ENCODE data around the gene PKDCC. TPM values are rescaled to one million over a fixed set of nuclear protein-coding genes. Genes with fewer than 3 reads are reported as not detected.
"Not testable (repeated sequence)": the region's sequence is repeated elsewhere in the genome, so short reads cannot be mapped to it uniquely, and the experiment has no call there.

Gene PKDCC
- total and polyA plus RNA-seq, 2 donors from 2014 or later = 28.1 to 52.2 TPM

GRCh38 chr2:42076357-42077225 is 28.8 kb downstream of the PKDCC start:
- H3K36me3 ChIP-seq (ENCODE audit: control insufficient read depth in 2 of 3, insufficient read depth in 3 of 3, low read length in 3 of 3) = no peaks in the 10 kb centered on the region
- FAIRE-seq = no peak
- H3K9me3 ChIP-seq (ENCODE audit: control insufficient read depth in 2 of 3, insufficient read depth in 1 of 3, low read length in 3 of 3) = no peaks in the 10 kb centered on the region
- no peak for DNase-seq
- H3K27ac ChIP-seq (ENCODE audit: low read depth in 2 of 2, low read length in 2 of 2) = no peak overlapping the region
- no peaks in the 10 kb centered on the region for H3K27me3 ChIP-seq (ENCODE audit: control insufficient read depth, insufficient read depth, low read length)
- no peak overlapping the region for H3K4me3 ChIP-seq (ENCODE audit: low read length in 3 of 3)
- H3K9ac ChIP-seq (ENCODE audit: low read length in 3 of 3) = no peak overlapping the region
- H3K4me1 ChIP-seq (ENCODE audit: control insufficient read depth in 2 of 3, insufficient read depth in 2 of 3, low read depth in 1 of 3, low read length in 3 of 3) = peaks cover 0 to 16% (median 10%) of the 10 kb centered on the region in 3 donors
- TF ChIP-seq, protein P1, sequence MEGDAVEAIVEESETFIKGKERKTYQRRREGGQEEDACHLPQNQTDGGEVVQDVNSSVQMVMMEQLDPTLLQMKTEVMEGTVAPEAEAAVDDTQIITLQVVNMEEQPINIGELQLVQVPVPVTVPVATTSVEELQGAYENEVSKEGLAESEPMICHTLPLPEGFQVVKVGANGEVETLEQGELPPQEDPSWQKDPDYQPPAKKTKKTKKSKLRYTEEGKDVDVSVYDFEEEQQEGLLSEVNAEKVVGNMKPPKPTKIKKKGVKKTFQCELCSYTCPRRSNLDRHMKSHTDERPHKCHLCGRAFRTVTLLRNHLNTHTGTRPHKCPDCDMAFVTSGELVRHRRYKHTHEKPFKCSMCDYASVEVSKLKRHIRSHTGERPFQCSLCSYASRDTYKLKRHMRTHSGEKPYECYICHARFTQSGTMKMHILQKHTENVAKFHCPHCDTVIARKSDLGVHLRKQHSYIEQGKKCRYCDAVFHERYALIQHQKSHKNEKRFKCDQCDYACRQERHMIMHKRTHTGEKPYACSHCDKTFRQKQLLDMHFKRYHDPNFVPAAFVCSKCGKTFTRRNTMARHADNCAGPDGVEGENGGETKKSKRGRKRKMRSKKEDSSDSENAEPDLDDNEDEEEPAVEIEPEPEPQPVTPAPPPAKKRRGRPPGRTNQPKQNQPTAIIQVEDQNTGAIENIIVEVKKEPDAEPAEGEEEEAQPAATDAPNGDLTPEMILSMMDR (IDR thresholded peaks at IDR 0.05; ENCODE audit: borderline replicate concordance, extremely low read depth, insufficient read depth) = no peak
- intact Hi-C loops (cut with DNase I) = loop anchor here (5.0 kb wide), 1 partner anchor 209 kb away; no protein-coding TSS in a partner anchor

GRCh38 chr2:42077343-42077742 is 29.5 kb downstream of the PKDCC start:
- no peak for FAIRE-seq

GRCh38 chr2:42079737-42080287 is 32.0 kb downstream of the PKDCC start:
- H3K4me3 ChIP-seq (ENCODE audit: low read length in 3 of 3) = no peak overlapping the region
- no peak for DNase-seq
- H3K36me3 ChIP-seq (ENCODE audit: control insufficient read depth in 2 of 3, insufficient read depth in 3 of 3, low read length in 3 of 3) = no peaks in the 10 kb centered on the region
- H3K4me1 ChIP-seq (ENCODE audit: control insufficient read depth in 2 of 3, insufficient read depth in 2 of 3, low read depth in 1 of 3, low read length in 3 of 3) = peaks cover 0 to 3% (median 2%) of the 10 kb centered on the region in 3 donors
- no peak overlapping the region for H3K9ac ChIP-seq (ENCODE audit: low read length in 3 of 3)
- H3K27ac ChIP-seq (ENCODE audit: low read depth in 2 of 2, low read length in 2 of 2) = no peak overlapping the region
- TF ChIP-seq, protein P1 (IDR thresholded peaks at IDR 0.05; ENCODE audit: borderline replicate concordance, extremely low read depth, insufficient read depth) = no peak
- no peaks in the 10 kb centered on the region for H3K9me3 ChIP-seq (ENCODE audit: control insufficient read depth in 2 of 3, insufficient read depth in 1 of 3, low read length in 3 of 3)
- no peak for FAIRE-seq
- no peaks in the 10 kb centered on the region for H3K27me3 ChIP-seq (ENCODE audit: control insufficient read depth, insufficient read depth, low read length)
- intact Hi-C loops (cut with DNase I) = loop anchor here (5.0 kb wide), 1 partner anchor 213 kb away; no protein-coding TSS in a partner anchor

More at GRCh38 chr2:42077343-42077742, 29.5 kb downstream of the PKDCC start:
- Histone ChIP-seq H3K27ac (ENCODE audit: low read depth in 2 of 2, low read length in 2 of 2) (no peak overlapping the region), H3K27me3 (ENCODE audit: control insufficient read depth, insufficient read depth, low read length) (no peaks in the 10 kb centered on the region), H3K4me1 (ENCODE audit: control insufficient read depth in 2 of 3, insufficient read depth in 2 of 3, low read depth in 1 of 3, low read length in 3 of 3) (peaks cover 0 to 9% (median 6%) of the 10 kb centered on the region in 3 donors), H3K4me3 (ENCODE audit: low read length in 3 of 3) (no peak overlapping the region), H3K36me3 (ENCODE audit: control insufficient read depth in 2 of 3, insufficient read depth in 3 of 3, low read length in 3 of 3) (no peaks in the 10 kb centered on the region), H3K9ac (ENCODE audit: low read length in 3 of 3) (no peak overlapping the region), H3K9me3 (ENCODE audit: control insufficient read depth in 2 of 3, insufficient read depth in 1 of 3, low read length in 3 of 3) (no peaks in the 10 kb centered on the region)
- DNase-seq = no peak
- intact Hi-C loops (cut with DNase I) = loop anchor here (5.0 kb wide), 1 partner anchor 210 kb away; no protein-coding TSS in a partner anchor
- TF ChIP-seq, protein P1 (IDR thresholded peaks at IDR 0.05; ENCODE audit: borderline replicate concordance, extremely low read depth, insufficient read depth) = no peak

- H3K36me3 ChIP-seq (ENCODE audit: control insufficient read depth in 2 of 3, insufficient read depth in 3 of 3, low read length in 3 of 3); DNase-seq; H3K9me3 ChIP-seq (ENCODE audit: control insufficient read depth in 2 of 3, insufficient read depth in 1 of 3, low read length in 3 of 3); H3K27me3 ChIP-seq (ENCODE audit: control insufficient read depth, insufficient read depth, low read length); H3K27ac ChIP-seq (ENCODE audit: low read depth in 2 of 2, low read length in 2 of 2); intact Hi-C loops (cut with DNase I); H3K4me3 ChIP-seq (ENCODE audit: low read length in 3 of 3); H3K4me1 ChIP-seq (ENCODE audit: control insufficient read depth in 2 of 3, insufficient read depth in 2 of 3, low read depth in 1 of 3, low read length in 3 of 3); H3K9ac ChIP-seq (ENCODE audit: low read length in 3 of 3); FAIRE-seq: not testable (repeated sequence)
Observed at GRCh38 chr2:42081151-42081550, 33.3 kb downstream of the PKDCC start.

Measured in kidney (tissue), 14 donors.